Hepatocyte (in vitro differentiated cells): ENCODE results near the gene ARHGEF25.

ENCODE experiments used
- CTCF ChIP-seq: fragments of 200-600 bp; sonication (generic); IDR thresholded peaks from 2 replicates; pipeline ENCODE4 v1.5.1; 2016; ENCODE audit warnings: antibody characterized with exemption, mild to moderate bottlenecking; ENCODE audit not compliant: poor library complexity
- EZH2 ChIP-seq: fragments of 200-600 bp; sonication (generic); IDR thresholded peaks from 2 replicates; pipeline ENCODE4 v1.6.1; 2016; ENCODE audit warnings: antibody characterized with exemption, mild to moderate bottlenecking, borderline replicate concordance

- TF ChIP-seq CTCF, result no peak
- no peak for TF ChIP-seq EZH2
Observed at GRCh38 chr12:57584690-57585089, 26.5 kb upstream of the ARHGEF25 start.
